MCF 10A (cell line): ENCODE results near the gene APEH. TPM values are rescaled to one million over a fixed set of nuclear protein-coding genes. Genes with fewer than 3 reads are reported as not detected.

Experiments used
- BruUV-seq: library from RNA; stranded (reverse); fragments of 400-500 nt; replicated peaks from 2 replicates; lab custom pipeline; 2021; lab: Mats Ljungman, UMichigan
- CTCF ChIA-PET: fragments of 300-600 bp; sonication (Branson Sonifier 250); formaldehyde crosslinking; extraction: SDS; loops from one replicate; lab custom pipeline; 2021; ENCODE audit warnings: antibody characterized with exemption, inconsistent platforms; lab: Yijun Ruan, JAX
- POLR2A ChIA-PET: fragments of 300-600, 350-650 bp; sonication (Branson Sonifier 250); formaldehyde crosslinking; extraction: SDS; loops from one replicate; lab custom pipeline; 2020; ENCODE audit warnings: antibody characterized with exemption, inconsistent platforms; lab: Yijun Ruan, JAX
- DNase-seq: peaks from one replicate; pipeline ENCODE4 v3.0.0-alpha.2; 2018; ENCODE audit not compliant: unreplicated experiment
- H3K27ac Mint-ChIP-seq: one replicate; pipeline ENCODE4 v1.8.0; 2022; ENCODE audit warnings: mild to moderate bottlenecking, low read depth, mixed read lengths; ENCODE audit not compliant: unreplicated experiment
- H3K27me3 Mint-ChIP-seq: one replicate; pipeline ENCODE4 v1.8.0; 2022; ENCODE audit warnings: mixed read lengths; ENCODE audit not compliant: insufficient read depth, unreplicated experiment
- H3K36me3 Mint-ChIP-seq: one replicate; pipeline ENCODE4 v1.8.0; 2022; ENCODE audit warnings: mild to moderate bottlenecking, moderate library complexity, mixed read lengths; ENCODE audit not compliant: insufficient read depth, unreplicated experiment
- H3K4me1 Mint-ChIP-seq: one replicate; pipeline ENCODE4 v1.8.0; 2022; ENCODE audit warnings: mixed read lengths; ENCODE audit not compliant: insufficient read depth, unreplicated experiment
- H3K4me3 Mint-ChIP-seq: one replicate; pipeline ENCODE4 v1.8.0; 2022; ENCODE audit warnings: mild to moderate bottlenecking, moderate library complexity, mixed read lengths; ENCODE audit not compliant: unreplicated experiment
- H3K9me3 Mint-ChIP-seq: one replicate; pipeline ENCODE4 v1.8.0; 2022; ENCODE audit warnings: mixed read lengths; ENCODE audit not compliant: unreplicated experiment
- CTCF ChIP-seq: fragments of 200-600 bp; IDR thresholded peaks from one replicate; pipeline ENCODE4 v1.8.0; 2022; ENCODE audit warnings: antibody characterized with exemption, mild to moderate bottlenecking; ENCODE audit not compliant: unreplicated experiment
- intact Hi-C: fragments of 100-400 bp; cut with micrococcal nuclease; formaldehyde crosslinking; loops from 2 replicates; pipeline ENCODE4 v1.14.1; 2022
- total RNA-seq: library from RNA; stranded (reverse); gene quantifications from 2 replicates; pipeline ENCODE4 v1.2.3, GENCODE V29; 2022

Gene APEH
- total RNA-seq, 1 experiment from 2014 or later: 127 TPM

GRCh38 chr3:49706456-49707112 lies 32.4 kb downstream of the APEH start:
- H3K9me3 Mint-ChIP-seq: no peaks in the 10 kb centered on the region
- no peak for DNase-seq
- H3K4me1 Mint-ChIP-seq: peaks cover 14% of the 10 kb centered on the region
- H3K36me3 Mint-ChIP-seq: no peaks in the 10 kb centered on the region
- H3K27me3 Mint-ChIP-seq: no peaks in the 10 kb centered on the region
- no peak overlapping the region for H3K4me3 Mint-ChIP-seq
- intact Hi-C loops: no loop called here
- TF ChIP-seq CTCF: no peak
- BruUV-seq: no TSS peak
- ChIA-PET CTCF (no interaction called here), POLR2A (no interaction called here)
- H3K27ac Mint-ChIP-seq: no peak overlapping the region

- no peak for TF ChIP-seq CTCF
- H3K36me3 Mint-ChIP-seq: no peaks in the 10 kb centered on the region
- intact Hi-C loops: no loop called here
- H3K27ac Mint-ChIP-seq: no peak overlapping the region
- ChIA-PET CTCF (interaction anchor here (0.6 to 0.7 kb wide), 2 partner anchors 10 to 251 kb away, joined by 3 read pairs; no protein-coding TSS in a partner anchor), POLR2A (no interaction called here)
- H3K9me3 Mint-ChIP-seq: no peaks in the 10 kb centered on the region
- DNase-seq: no peak
- no peak overlapping the region for H3K4me3 Mint-ChIP-seq
- peaks cover 14% of the 10 kb centered on the region for H3K4me1 Mint-ChIP-seq
- no TSS peak for BruUV-seq
- no peaks in the 10 kb centered on the region for H3K27me3 Mint-ChIP-seq
Measured at GRCh38 chr3:49707113-49707480, 32.9 kb downstream of the APEH start.

- Mint-ChIP-seq H3K27me3 (no peaks in the 10 kb centered on the region), H3K27ac (no peak overlapping the region), H3K36me3 (peaks cover 1% of the 10 kb centered on the region), H3K4me3 (no peak overlapping the region), H3K4me1 (peaks cover 14% of the 10 kb centered on the region), H3K9me3 (no peaks in the 10 kb centered on the region)
- ChIA-PET CTCF (no interaction called here), POLR2A (interaction anchor here (1.9 kb wide), 1 partner anchor 10 kb away, joined by 4 read pairs; the partner anchor contains the start of gene AMIGO3)
- DNase-seq: no peak
- no peak for TF ChIP-seq CTCF
- BruUV-seq: no TSS peak
- intact Hi-C loops: no loop called here
Measured at GRCh38 chr3:49709852-49710251, 35.7 kb downstream of the APEH start.

- peaks cover 14% of the 10 kb centered on the region for H3K4me1 Mint-ChIP-seq
- intact Hi-C loops: no loop called here
- H3K27me3 Mint-ChIP-seq: no peaks in the 10 kb centered on the region
- H3K27ac Mint-ChIP-seq: no peak overlapping the region
- no peaks in the 10 kb centered on the region for H3K9me3 Mint-ChIP-seq
- no TSS peak for BruUV-seq
- ChIA-PET POLR2A (interaction anchor here (1.9 to 2.5 kb wide), 2 partner anchors 8 to 12 kb away, joined by 4 to 10 read pairs; partner anchors contain the start of genes AMIGO3 and GMPPB), CTCF (interaction anchor here (0.6 to 1.1 kb wide), 5 partner anchors 8 to 814 kb away, joined by 3 to 5 read pairs (median 3); partner anchors contain the start of gene AMIGO3)
- H3K36me3 Mint-ChIP-seq: peaks cover 7% of the 10 kb centered on the region
- no peak for DNase-seq
- H3K4me3 Mint-ChIP-seq: no peak overlapping the region
- TF ChIP-seq CTCF: no peak
Measured at GRCh38 chr3:49711489-49711888, 37.3 kb downstream of the APEH start.
